PC-9 (cell line): ENCODE measurements around the gene CREB3L1. TPM values are rescaled to one million over a fixed set of nuclear protein-coding genes. Genes with fewer than 3 reads are reported as not detected.
A peak's percentile ranks its signal among the peaks of the same experiment; 100 is the strongest.

Experiments used
- BruUV-seq: library from RNA; stranded (reverse); fragments of 400-500 nt; replicated peaks from 2 replicates; lab custom pipeline; 2021; lab: Mats Ljungman, UMichigan
- CTCF ChIA-PET: fragments of 300-600 bp; sonication (Branson Sonifier 250); formaldehyde crosslinking; loops from one replicate; lab custom pipeline; 2022; ENCODE audit warnings: antibody characterized with exemption; lab: Charles Lee
- POLR2A ChIA-PET: fragments of 300-600 bp; sonication (Branson Sonifier 250); formaldehyde crosslinking; loops from one replicate; lab custom pipeline; 2022; ENCODE audit warnings: antibody characterized with exemption; ENCODE audit not compliant: unreplicated experiment; lab: Charles Lee
- DNase-seq, 2 experiments: peaks; one replicate each; pipeline versions ENCODE4 v3.0.0 to v3.0.0-alpha.2; 2015 to 2022; ENCODE audit warnings: mixed read lengths in 1 of 2
- H2AFZ ChIP-seq: fragments of 200-600 bp; sonication (generic); 2 replicates; pipeline ENCODE4 v1.8.1; 2017; ENCODE audit warnings: antibody characterized with exemption
- H3F3A ChIP-seq: fragments of 200-600 bp; sonication (generic); 2 replicates; pipeline ENCODE4 v1.8.1; 2017; ENCODE audit warnings: antibody characterized with exemption, mild to moderate bottlenecking, low read depth; ENCODE audit not compliant: insufficient read depth
- H3K27ac ChIP-seq: fragments of 200-600 bp; sonication (generic); 2 replicates; pipeline ENCODE4 v1.6.1; 2016; ENCODE audit warnings: mixed run types
- H3K27me3 ChIP-seq: fragments of 200-600 bp; sonication (generic); 2 replicates; pipeline ENCODE4 v1.6.1; 2016; ENCODE audit warnings: low read depth, mixed run types; ENCODE audit not compliant: insufficient read depth
- H3K36me3 ChIP-seq: fragments of 200-600 bp; sonication (generic); 2 replicates; pipeline ENCODE4 v1.6.1; 2016; ENCODE audit warnings: low read depth, mixed run types
- H3K4me1 ChIP-seq: fragments of 200-600 bp; sonication (generic); replicated peaks from 2 replicates; pipeline ENCODE4 v1.6.1; 2016; ENCODE audit warnings: mixed run types; ENCODE audit not compliant: insufficient read depth
- H3K4me2 ChIP-seq: fragments of 200-600 bp; sonication (generic); 2 replicates; pipeline ENCODE4 v1.6.1; 2017; ENCODE audit warnings: mixed run types
- H3K4me3 ChIP-seq: fragments of 200-600 bp; sonication (generic); 2 replicates; pipeline ENCODE4 v1.6.1; 2016; ENCODE audit warnings: mixed run types
- H3K79me2 ChIP-seq: fragments of 200-600 bp; sonication (generic); 2 replicates; pipeline ENCODE4 v1.6.1; 2017; ENCODE audit warnings: low read depth, mixed run types
- H3K9me2 ChIP-seq: fragments of 200-600 bp; sonication (generic); 2 replicates; pipeline ENCODE4 v1.8.1; 2017; ENCODE audit warnings: mild to moderate bottlenecking; ENCODE audit not compliant: insufficient read depth
- H3K9me3 ChIP-seq: fragments of 200-600 bp; sonication (generic); 2 replicates; pipeline ENCODE4 v1.8.1; 2016; ENCODE audit warnings: low read depth; ENCODE audit not compliant: insufficient read depth
- H4K20me1 ChIP-seq: fragments of 200-600 bp; sonication (generic); 2 replicates; pipeline ENCODE4 v1.8.1; 2017; ENCODE audit not compliant: insufficient read depth
- EZH2 ChIP-seq: fragments of 200-600 bp; sonication (generic); IDR thresholded peaks from 2 replicates; pipeline ENCODE4 v1.8.0; 2017; ENCODE audit warnings: antibody characterized with exemption, low read depth
- intact Hi-C: fragments of 100-400 bp; cut with micrococcal nuclease; formaldehyde crosslinking; loops from one replicate; pipeline ENCODE4 v1.10.0; 2022; ENCODE audit not compliant: unreplicated experiment
- total RNA-seq: library from RNA; stranded (reverse); gene quantifications from 2 replicates; pipeline ENCODE4 v1.2.3, GENCODE V29; 2021
- TF ChIP-seq, protein P1 (sequence below): fragments of 200-600 bp; sonication (generic); conservative IDR thresholded peaks from 2 replicates; pipeline ENCODE4 v1.6.1; 2017; ENCODE audit warnings: mixed run types, antibody characterized with exemption, mild to moderate bottlenecking, moderate library complexity

CREB3L1 gene
- total RNA-seq, 1 experiment from 2014 or later: 3.1 TPM

DNA sequence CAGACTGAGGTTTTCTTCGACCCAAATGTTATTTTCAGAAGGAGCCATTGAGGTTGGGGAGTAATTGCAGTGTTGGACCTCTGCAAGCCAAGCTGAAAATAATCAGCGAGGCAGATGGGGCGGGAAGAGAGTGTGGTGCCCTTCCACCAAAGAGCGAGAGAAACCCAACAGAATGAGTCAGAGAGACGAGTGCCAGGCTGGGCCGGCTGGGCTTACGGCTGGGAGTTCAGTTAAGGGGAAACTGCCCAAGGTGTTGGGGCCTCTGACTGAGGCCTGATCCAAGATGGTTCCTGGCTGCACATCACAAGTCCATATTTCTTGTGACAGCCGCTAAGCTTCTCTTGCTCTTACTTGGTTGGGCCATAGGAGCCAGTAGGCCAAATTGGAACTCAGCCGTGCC is 30.4 kb upstream of the CREB3L1 start:
- ChIA-PET POLR2A (no interaction called here), CTCF (no interaction called here)
- Histone ChIP-seq H3K4me2 (no peak overlapping the region), H3F3A (peaks cover 21% of the 10 kb centered on the region), H3K79me2 (no peaks in the 10 kb centered on the region), H3K9me3 (no peaks in the 10 kb centered on the region), H3K4me3 (no peak overlapping the region), H3K9me2 (no peaks in the 10 kb centered on the region), H2AFZ (no peak overlapping the region), H3K27ac (no peak overlapping the region), H3K27me3 (no peaks in the 10 kb centered on the region), H4K20me1 (no peaks in the 10 kb centered on the region), H3K4me1 (peaks cover 31% of the 10 kb centered on the region), H3K36me3 (no peaks in the 10 kb centered on the region)
- no peak for DNase-seq
- no TSS peak for BruUV-seq
- TF ChIP-seq EZH2: no peak
- TF ChIP-seq, protein P1, sequence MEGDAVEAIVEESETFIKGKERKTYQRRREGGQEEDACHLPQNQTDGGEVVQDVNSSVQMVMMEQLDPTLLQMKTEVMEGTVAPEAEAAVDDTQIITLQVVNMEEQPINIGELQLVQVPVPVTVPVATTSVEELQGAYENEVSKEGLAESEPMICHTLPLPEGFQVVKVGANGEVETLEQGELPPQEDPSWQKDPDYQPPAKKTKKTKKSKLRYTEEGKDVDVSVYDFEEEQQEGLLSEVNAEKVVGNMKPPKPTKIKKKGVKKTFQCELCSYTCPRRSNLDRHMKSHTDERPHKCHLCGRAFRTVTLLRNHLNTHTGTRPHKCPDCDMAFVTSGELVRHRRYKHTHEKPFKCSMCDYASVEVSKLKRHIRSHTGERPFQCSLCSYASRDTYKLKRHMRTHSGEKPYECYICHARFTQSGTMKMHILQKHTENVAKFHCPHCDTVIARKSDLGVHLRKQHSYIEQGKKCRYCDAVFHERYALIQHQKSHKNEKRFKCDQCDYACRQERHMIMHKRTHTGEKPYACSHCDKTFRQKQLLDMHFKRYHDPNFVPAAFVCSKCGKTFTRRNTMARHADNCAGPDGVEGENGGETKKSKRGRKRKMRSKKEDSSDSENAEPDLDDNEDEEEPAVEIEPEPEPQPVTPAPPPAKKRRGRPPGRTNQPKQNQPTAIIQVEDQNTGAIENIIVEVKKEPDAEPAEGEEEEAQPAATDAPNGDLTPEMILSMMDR: no peak
- intact Hi-C loops: loop anchor here (1.0 to 5.0 kb wide), 3 partner anchors 61 to 290 kb away; no protein-coding TSS in a partner anchor

DNA sequence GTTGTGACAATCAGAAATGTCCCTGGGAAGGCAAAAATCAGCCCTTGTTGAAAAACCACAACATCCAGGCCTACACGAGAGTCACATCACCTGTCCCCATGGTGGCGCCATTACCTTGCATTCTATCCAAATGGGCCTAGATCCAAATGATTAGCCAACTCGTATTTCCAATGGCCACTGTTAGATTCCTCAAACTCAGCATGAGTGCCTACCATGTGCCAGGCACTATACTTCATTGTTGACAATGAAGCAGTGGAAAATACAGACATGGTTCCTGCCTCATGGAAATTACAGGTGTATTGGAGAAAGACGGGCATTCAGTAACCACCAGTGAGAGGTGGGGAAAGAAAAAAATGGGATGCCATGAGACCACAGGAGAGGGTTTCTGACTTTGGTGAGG is 29.8 kb upstream of the CREB3L1 start:
- TF ChIP-seq, protein P1: peak; percentile 75
- TF ChIP-seq EZH2: no peak
- Histone ChIP-seq H3F3A (peaks cover 15% of the 10 kb centered on the region), H3K4me1 (peaks cover 26% of the 10 kb centered on the region), H2AFZ (no peak overlapping the region), H3K79me2 (no peaks in the 10 kb centered on the region), H3K4me2 (no peak overlapping the region), H3K9me2 (no peaks in the 10 kb centered on the region), H3K27me3 (no peaks in the 10 kb centered on the region), H3K27ac (peak overlapping the region; percentile 78), H3K4me3 (no peak overlapping the region), H4K20me1 (no peaks in the 10 kb centered on the region), H3K36me3 (no peaks in the 10 kb centered on the region), H3K9me3 (no peaks in the 10 kb centered on the region)
- BruUV-seq: no TSS peak
- intact Hi-C loops: loop anchor here (1.0 to 5.0 kb wide), 3 partner anchors 61 to 290 kb away; no protein-coding TSS in a partner anchor
- ChIA-PET CTCF (interaction anchor here (1.3 to 1.9 kb wide), 3 partner anchors 60 to 65 kb away, joined by 4 to 15 read pairs (median 8); no protein-coding TSS in a partner anchor), POLR2A (interaction anchor here (0.7 kb wide), 1 partner anchor 62 kb away, joined by 3 read pairs; no protein-coding TSS in a partner anchor)
- peak; percentile 61 to 72 for DNase-seq

DNA sequence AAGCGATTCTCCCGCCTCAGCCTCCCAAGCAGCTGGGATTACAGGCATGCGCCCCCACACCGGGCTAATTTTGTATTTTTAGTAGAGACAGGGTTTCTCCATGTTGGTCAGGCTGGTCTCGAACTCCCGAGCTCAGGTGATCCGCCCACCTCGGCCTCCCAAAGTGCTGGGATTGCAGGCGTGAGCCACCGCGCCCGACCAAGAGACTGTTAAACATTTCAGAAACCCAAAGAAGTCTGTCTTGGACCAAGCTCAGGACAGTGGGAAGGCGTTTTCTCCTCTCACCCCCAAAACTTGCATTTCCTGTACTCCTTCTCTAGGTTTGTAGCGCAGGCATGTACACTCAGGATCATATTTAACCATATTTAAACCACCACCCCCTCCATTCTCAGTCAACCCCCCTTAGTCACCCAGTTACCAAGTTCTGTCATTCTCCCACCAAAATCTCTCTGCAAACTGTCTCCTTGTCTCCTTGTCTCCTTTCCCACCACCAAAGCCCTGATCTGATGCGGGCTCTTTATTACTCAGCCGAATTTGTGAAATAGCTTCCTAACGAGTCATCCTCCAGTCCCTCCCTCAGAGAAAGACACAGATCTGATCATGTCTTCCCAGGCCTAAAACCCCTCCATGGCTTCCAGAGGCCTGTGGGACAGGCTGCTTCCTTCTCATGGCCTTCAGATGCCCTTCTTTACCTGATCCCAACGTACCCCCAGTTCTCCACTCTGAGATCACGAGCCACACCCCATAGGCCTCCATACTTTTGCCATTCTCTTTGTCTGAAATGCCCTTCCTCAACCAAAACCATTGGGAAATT is 29.0 kb upstream of the CREB3L1 start:
- Histone ChIP-seq H3K4me1 (peaks cover 22% of the 10 kb centered on the region), H3F3A (peaks cover 10% of the 10 kb centered on the region; the same call in 1 of the 2 replicates), H3K4me2 (peak overlapping the region; percentile 46), H3K9me2 (no peaks in the 10 kb centered on the region), H2AFZ (0 out of 2 replicates have a peak overlapping the region, but pooled peaks have one; percentile 37), H3K4me3 (no peak overlapping the region), H3K36me3 (no peaks in the 10 kb centered on the region), H3K9me3 (no peaks in the 10 kb centered on the region), H3K27ac (peak overlapping the region; percentile 78), H3K79me2 (no peaks in the 10 kb centered on the region), H4K20me1 (no peaks in the 10 kb centered on the region), H3K27me3 (no peaks in the 10 kb centered on the region)
- BruUV-seq: TSS peak; percentile 94
- TF ChIP-seq, protein P1: no peak
- no peak for TF ChIP-seq EZH2
- POLR2A ChIA-PET: interaction anchor here (0.7 to 0.8 kb wide), 2 partner anchors 55 to 61 kb away, joined by 3 to 16 read pairs; no protein-coding TSS in a partner anchor
- CTCF ChIA-PET: interaction anchor here (0.6 to 1.9 kb wide), 10 partner anchors 9 to 371 kb away, joined by 3 to 15 read pairs (median 4); no protein-coding TSS in a partner anchor
- DNase-seq: peak; percentile 59 to 85
- intact Hi-C loops: loop anchor here (5.0 kb wide), 1 partner anchor 289 kb away; no protein-coding TSS in a partner anchor
